Neural progenitor cell (in vitro differentiated cells): ENCODE measurements around the gene ALAD. TPM values are rescaled to one million over a fixed set of nuclear protein-coding genes. Genes with fewer than 3 reads are reported as not detected.
"Not testable (repeated sequence)": the region's sequence is repeated elsewhere in the genome, so short reads cannot be mapped to it uniquely, and the experiment has no call there.

Source experiments
- DNase-seq: peaks from one replicate; pipeline ENCODE4 v3.0.0-alpha.2; 2016; ENCODE audit warnings: low spot score
- H2AFZ ChIP-seq: fragments of 200-600 bp; sonication (generic); replicated peaks from 2 replicates; pipeline ENCODE4 v1.6.1; 2016; ENCODE audit warnings: antibody characterized with exemption
- H3F3A ChIP-seq: fragments of 200-600 bp; sonication (generic); 2 replicates; pipeline ENCODE4 v1.6.1; 2016; ENCODE audit warnings: antibody characterized with exemption, low read depth
- H3K27ac ChIP-seq: fragments of 200-600 bp; sonication (generic); 2 replicates; pipeline ENCODE4 v1.5.1; 2016; ENCODE audit warnings: mild to moderate bottlenecking
- H3K27me3 ChIP-seq: fragments of 200-600 bp; sonication (generic); 2 replicates; pipeline ENCODE4 v1.6.1; 2016; ENCODE audit warnings: mild to moderate bottlenecking, moderate library complexity
- H3K36me3 ChIP-seq: fragments of 200-600 bp; sonication (generic); 2 replicates; pipeline ENCODE4 v1.5.1; 2016
- H3K4me1 ChIP-seq: fragments of 200-600 bp; sonication (generic); 2 replicates; pipeline ENCODE4 v1.6.1; 2016; ENCODE audit warnings: mixed run types
- H3K4me2 ChIP-seq: fragments of 200-600 bp; sonication (generic); 2 replicates; pipeline ENCODE4 v1.6.1; 2016
- H3K4me3 ChIP-seq: fragments of 200-600 bp; sonication (generic); 2 replicates; pipeline ENCODE4 v1.5.1; 2016
- H3K79me2 ChIP-seq: fragments of 200-600 bp; sonication (generic); 2 replicates; pipeline ENCODE4 v1.6.1; 2016; ENCODE audit warnings: low read depth
- H3K9ac ChIP-seq: fragments of 200-600 bp; sonication (generic); 2 replicates; pipeline ENCODE4 v1.6.1; 2016
- H3K9me3 ChIP-seq: fragments of 200-600 bp; sonication (generic); 2 replicates; pipeline ENCODE4 v1.5.1; 2016; ENCODE audit warnings: low read depth
- H4K20me1 ChIP-seq: fragments of 200-600 bp; sonication (generic); 2 replicates; pipeline ENCODE4 v1.6.1; 2016; ENCODE audit warnings: low read depth
- H3K27ac Mint-ChIP-seq: 3 replicates; pipeline ENCODE4 v1.8.0; 2021; ENCODE audit warnings: mixed read lengths
- H3K27me3 Mint-ChIP-seq: 2 replicates; pipeline ENCODE4 v1.8.0; 2022; ENCODE audit warnings: low read depth, mild to moderate bottlenecking, inconsistent platforms, moderate library complexity, mixed read lengths; ENCODE audit not compliant: insufficient read depth
- H3K36me3 Mint-ChIP-seq: 3 replicates; pipeline ENCODE4 v1.8.0; 2021; ENCODE audit warnings: mixed read lengths
- H3K4me1 Mint-ChIP-seq: 3 replicates; pipeline ENCODE4 v1.8.0; 2021; ENCODE audit warnings: mixed read lengths
- H3K4me3 Mint-ChIP-seq: 3 replicates; pipeline ENCODE4 v1.8.0; 2021; ENCODE audit warnings: mild to moderate bottlenecking, moderate library complexity, mixed read lengths
- H3K9me3 Mint-ChIP-seq: 3 replicates; pipeline ENCODE4 v1.8.0; 2020; ENCODE audit warnings: mixed read lengths
- EZH2 ChIP-seq: fragments of 200-600 bp; sonication (generic); IDR thresholded peaks from 2 replicates; pipeline ENCODE4 v1.6.1; 2017; ENCODE audit warnings: antibody characterized with exemption, mild to moderate bottlenecking, moderate library complexity
- EZH2phosphoT487 ChIP-seq: fragments of 200-600 bp; sonication (generic); IDR thresholded peaks from 2 replicates; pipeline ENCODE4 v1.6.1; 2017; ENCODE audit warnings: antibody characterized with exemption
- total RNA-seq: library from RNA; depleted of rRNA; stranded (reverse); fragments of >200 nt; gene quantifications from 2 replicates; pipeline ENCODE4 v1.2.3, GENCODE V29; 2015; ENCODE audit warnings: low replicate concordance
- TF ChIP-seq, protein P1 (sequence below): fragments of 200-600 bp; sonication (generic); IDR thresholded peaks from 2 replicates; pipeline ENCODE4 v1.5.1; 2017; ENCODE audit warnings: antibody characterized with exemption, mild to moderate bottlenecking

ALAD gene
- total RNA-seq, 1 donor from 2014 or later: 17.4 TPM

GRCh38 chr9:113368348-113368981, 32.6 kb downstream of the ALAD start:
- H3K9me3 ChIP-seq: no peaks in the 10 kb centered on the region

DNA sequence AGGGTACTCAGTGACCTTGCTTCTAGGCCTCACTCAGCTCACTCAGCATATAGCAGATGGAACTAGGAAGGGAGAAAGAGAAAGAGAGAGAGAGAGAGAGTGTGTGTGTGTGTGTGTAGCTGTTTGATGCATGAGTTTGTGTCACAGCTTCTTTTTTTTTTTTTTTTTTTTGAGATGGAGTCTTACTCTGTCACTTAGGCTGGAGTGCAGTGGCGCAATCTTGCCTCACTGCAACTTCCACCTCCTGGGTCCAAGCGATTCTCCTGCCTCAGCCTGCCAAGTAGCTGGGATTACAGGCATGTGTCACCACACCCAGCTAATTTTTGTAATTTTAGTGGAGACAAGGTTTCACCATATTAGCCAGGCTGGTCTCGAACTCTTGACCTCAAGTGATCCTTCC, 35.4 kb downstream of the ALAD start:
- not testable (repeated sequence) for DNase-seq, H3F3A ChIP-seq, H3K79me2 ChIP-seq, H3K27ac ChIP-seq, H3K27ac Mint-ChIP-seq, H3K36me3 ChIP-seq, H3K27me3 Mint-ChIP-seq, H3K4me2 ChIP-seq, H3K4me1 ChIP-seq, H3K4me3 ChIP-seq, H3K4me3 Mint-ChIP-seq, H3K9me3 Mint-ChIP-seq, H4K20me1 ChIP-seq, H3K27me3 ChIP-seq, H2AFZ ChIP-seq, H3K9me3 ChIP-seq, H3K9ac ChIP-seq, H3K36me3 Mint-ChIP-seq
- H3K4me1 Mint-ChIP-seq: peaks cover 18% of the 10 kb centered on the region

More at GRCh38 chr9:113368348-113368981, 32.6 kb downstream of the ALAD start:
- H3F3A ChIP-seq: no peaks in the 10 kb centered on the region
- H4K20me1 ChIP-seq: no peaks in the 10 kb centered on the region
- no peak overlapping the region for H3K9ac ChIP-seq
- no peak for DNase-seq
- no peak overlapping the region for H2AFZ ChIP-seq
- H3K4me2 ChIP-seq: no peak overlapping the region
- H3K9me3 Mint-ChIP-seq: no peaks in the 10 kb centered on the region
- H3K4me3 Mint-ChIP-seq: no peak overlapping the region
- no peaks in the 10 kb centered on the region for H3K27me3 ChIP-seq
- H3K4me1 Mint-ChIP-seq: peaks cover 3% of the 10 kb centered on the region
- no peak overlapping the region for H3K4me3 ChIP-seq
- H3K4me1 ChIP-seq: no peaks in the 10 kb centered on the region
- TF ChIP-seq EZH2phosphoT487 (no peak), EZH2 (no peak)
- TF ChIP-seq, protein P1, sequence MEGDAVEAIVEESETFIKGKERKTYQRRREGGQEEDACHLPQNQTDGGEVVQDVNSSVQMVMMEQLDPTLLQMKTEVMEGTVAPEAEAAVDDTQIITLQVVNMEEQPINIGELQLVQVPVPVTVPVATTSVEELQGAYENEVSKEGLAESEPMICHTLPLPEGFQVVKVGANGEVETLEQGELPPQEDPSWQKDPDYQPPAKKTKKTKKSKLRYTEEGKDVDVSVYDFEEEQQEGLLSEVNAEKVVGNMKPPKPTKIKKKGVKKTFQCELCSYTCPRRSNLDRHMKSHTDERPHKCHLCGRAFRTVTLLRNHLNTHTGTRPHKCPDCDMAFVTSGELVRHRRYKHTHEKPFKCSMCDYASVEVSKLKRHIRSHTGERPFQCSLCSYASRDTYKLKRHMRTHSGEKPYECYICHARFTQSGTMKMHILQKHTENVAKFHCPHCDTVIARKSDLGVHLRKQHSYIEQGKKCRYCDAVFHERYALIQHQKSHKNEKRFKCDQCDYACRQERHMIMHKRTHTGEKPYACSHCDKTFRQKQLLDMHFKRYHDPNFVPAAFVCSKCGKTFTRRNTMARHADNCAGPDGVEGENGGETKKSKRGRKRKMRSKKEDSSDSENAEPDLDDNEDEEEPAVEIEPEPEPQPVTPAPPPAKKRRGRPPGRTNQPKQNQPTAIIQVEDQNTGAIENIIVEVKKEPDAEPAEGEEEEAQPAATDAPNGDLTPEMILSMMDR: no peak
- H3K79me2 ChIP-seq: no peaks in the 10 kb centered on the region
- peak overlapping the region; percentile 85 for H3K27ac Mint-ChIP-seq
- no peak overlapping the region for H3K27ac ChIP-seq
- H3K36me3 ChIP-seq: no peaks in the 10 kb centered on the region
- no peaks in the 10 kb centered on the region for H3K36me3 Mint-ChIP-seq
- H3K27me3 Mint-ChIP-seq: peaks cover 7% of the 10 kb centered on the region

GRCh38 chr9:113364951-113365350, 36.1 kb downstream of the ALAD start:
- Mint-ChIP-seq H3K36me3 (no peaks in the 10 kb centered on the region), H3K4me1 (peaks cover 18% of the 10 kb centered on the region), H3K27me3 (peaks cover 4% of the 10 kb centered on the region), H3K4me3 (no peak overlapping the region), H3K27ac (no peak overlapping the region), H3K9me3 (peaks cover 3% of the 10 kb centered on the region)
- H3K9me3 ChIP-seq: no peaks in the 10 kb centered on the region
- no peaks in the 10 kb centered on the region for H3K4me1 ChIP-seq
- H3K36me3 ChIP-seq: no peaks in the 10 kb centered on the region
- TF ChIP-seq, protein P1: no peak
- TF ChIP-seq EZH2 (no peak), EZH2phosphoT487 (no peak)
- no peaks in the 10 kb centered on the region for H3K27me3 ChIP-seq
- no peak overlapping the region for H3K9ac ChIP-seq
- no peaks in the 10 kb centered on the region for H3K79me2 ChIP-seq
- H2AFZ ChIP-seq: no peak overlapping the region
- no peak overlapping the region for H3K4me3 ChIP-seq
- H3F3A ChIP-seq: no peaks in the 10 kb centered on the region
- DNase-seq: no peak
- no peak overlapping the region for H3K4me2 ChIP-seq
- H3K27ac ChIP-seq: no peak overlapping the region
- no peaks in the 10 kb centered on the region for H4K20me1 ChIP-seq

DNA sequence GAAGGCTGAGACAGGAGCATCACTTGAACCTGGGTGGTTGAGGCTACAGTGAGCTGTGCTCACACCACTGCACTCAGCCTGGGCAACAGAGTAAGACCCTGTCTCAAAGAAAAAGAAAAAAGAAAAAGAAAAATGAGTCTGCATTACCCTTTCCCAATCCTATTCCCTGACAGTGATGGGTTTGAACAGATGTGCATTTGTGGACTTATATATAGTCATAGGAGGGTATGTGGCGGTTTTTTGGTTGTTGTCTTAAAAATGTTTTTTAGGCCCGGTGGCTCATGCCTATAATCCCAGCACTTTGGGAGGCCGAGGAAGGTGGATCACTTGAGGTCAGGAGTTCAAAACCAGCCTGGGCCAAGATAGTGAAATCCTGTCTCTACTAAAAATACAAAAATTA, 37.7 kb downstream of the ALAD start:
- no peak overlapping the region for H3K4me3 ChIP-seq
- H3K79me2 ChIP-seq: no peaks in the 10 kb centered on the region
- DNase-seq: no peak
- H3K9me3 ChIP-seq: no peaks in the 10 kb centered on the region
- Mint-ChIP-seq H3K4me3 (no peak overlapping the region), H3K4me1 (peaks cover 18% of the 10 kb centered on the region), H3K27me3 (peaks cover 4% of the 10 kb centered on the region), H3K36me3 (no peaks in the 10 kb centered on the region), H3K9me3 (peaks cover 3% of the 10 kb centered on the region), H3K27ac (no peak overlapping the region)
- no peaks in the 10 kb centered on the region for H3K36me3 ChIP-seq
- no peaks in the 10 kb centered on the region for H3K27me3 ChIP-seq
- no peaks in the 10 kb centered on the region for H3F3A ChIP-seq
- H2AFZ ChIP-seq: no peak overlapping the region
- no peaks in the 10 kb centered on the region for H3K4me1 ChIP-seq
- H3K4me2 ChIP-seq: no peak overlapping the region
- TF ChIP-seq, protein P1: no peak
- TF ChIP-seq EZH2 (no peak), EZH2phosphoT487 (no peak)
- no peak overlapping the region for H3K27ac ChIP-seq
- H3K9ac ChIP-seq: no peak overlapping the region
- no peaks in the 10 kb centered on the region for H4K20me1 ChIP-seq
